NCI-H526 treated with DMSO at 0.1 percent for 48 hours (cell line): ENCODE data around the gene CYBA.

Experiments
- DNase-seq: peaks from one replicate; lab custom pipeline; 2025; lab: John Stamatoyannopoulos, UW

Gene CYBA

DNA sequence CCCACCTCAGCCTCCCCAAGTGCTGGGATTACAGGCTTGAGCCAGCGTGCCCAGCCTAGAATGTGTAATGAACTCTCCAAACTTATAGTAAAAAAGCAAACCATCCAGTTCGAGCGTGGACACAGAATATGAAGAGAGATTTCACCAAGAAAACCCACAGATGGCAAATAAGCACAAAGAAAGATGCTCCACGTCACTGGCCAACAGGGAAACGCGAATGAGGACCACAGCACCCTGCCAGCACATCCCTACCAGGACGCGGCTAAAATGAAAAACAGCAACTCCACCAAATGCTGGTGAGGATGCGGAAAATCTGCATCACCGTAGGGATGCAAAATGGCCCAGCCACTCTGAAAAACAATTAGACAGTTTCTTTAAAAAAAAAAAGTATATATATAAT is 10.6 kb upstream of the CYBA start:
- DNase-seq: no peak

DNA sequence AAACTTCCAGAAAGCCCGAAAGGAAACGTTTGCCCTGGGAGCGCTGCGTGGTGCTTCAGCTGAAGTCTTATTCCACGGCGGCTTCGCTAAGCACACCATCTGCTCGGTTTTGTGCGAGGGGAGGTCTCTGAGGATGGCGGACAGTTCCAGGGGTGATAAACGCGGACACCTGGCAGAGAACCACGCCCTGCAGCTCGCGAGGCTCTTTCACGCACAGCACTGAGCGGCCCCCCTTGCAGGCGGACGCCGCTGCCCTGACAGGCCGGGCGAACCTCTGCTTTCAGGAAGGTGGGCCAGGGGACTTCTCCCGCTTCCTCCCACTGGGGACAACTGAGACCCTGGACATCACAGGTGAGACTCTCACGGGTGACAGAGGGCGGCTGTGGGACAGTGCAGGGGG is 8.3 kb upstream of the CYBA start:
- DNase-seq: no peak

DNA sequence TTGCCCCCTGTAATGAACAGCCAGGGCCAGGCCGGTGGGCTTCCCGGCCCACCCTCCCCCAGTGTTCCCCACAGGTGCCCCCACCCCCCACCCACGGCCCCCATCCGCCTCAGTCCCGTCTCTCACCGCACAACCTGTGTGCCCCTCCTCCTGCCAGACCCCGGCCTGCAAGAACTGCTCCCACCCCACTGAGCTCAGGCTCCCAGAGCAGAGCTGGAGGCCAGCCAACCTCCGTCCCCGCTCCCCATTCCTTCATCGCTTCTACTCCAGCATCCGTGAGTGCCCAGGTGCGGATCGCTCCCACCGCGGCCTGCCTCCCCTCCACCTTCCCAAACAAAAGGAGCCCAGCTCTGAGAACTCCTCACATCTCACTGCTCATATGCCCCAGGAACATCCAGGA is 7.9 kb upstream of the CYBA start:
- DNase-seq: no peak

DNA sequence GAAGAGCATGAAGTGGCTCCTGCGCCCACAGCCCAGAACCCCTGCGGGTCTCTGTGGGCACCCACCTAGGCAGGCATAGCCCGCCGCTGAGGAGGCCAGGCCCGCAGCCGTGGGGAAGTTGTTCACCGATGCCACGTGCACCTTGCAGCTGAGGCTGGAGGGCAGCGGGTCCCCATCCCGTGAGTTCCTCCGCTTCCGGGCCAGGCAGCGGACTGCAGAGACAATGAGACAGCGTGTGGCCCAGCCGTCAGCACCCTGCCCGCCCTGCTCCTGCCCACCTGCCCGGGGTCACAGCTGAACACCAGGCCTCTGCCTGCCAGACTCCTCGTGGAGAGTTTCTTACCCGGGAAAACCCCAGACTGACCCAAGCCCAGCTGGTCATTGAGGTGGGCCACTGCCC is 6.5 kb upstream of the CYBA start:
- DNase-seq: no peak

DNA sequence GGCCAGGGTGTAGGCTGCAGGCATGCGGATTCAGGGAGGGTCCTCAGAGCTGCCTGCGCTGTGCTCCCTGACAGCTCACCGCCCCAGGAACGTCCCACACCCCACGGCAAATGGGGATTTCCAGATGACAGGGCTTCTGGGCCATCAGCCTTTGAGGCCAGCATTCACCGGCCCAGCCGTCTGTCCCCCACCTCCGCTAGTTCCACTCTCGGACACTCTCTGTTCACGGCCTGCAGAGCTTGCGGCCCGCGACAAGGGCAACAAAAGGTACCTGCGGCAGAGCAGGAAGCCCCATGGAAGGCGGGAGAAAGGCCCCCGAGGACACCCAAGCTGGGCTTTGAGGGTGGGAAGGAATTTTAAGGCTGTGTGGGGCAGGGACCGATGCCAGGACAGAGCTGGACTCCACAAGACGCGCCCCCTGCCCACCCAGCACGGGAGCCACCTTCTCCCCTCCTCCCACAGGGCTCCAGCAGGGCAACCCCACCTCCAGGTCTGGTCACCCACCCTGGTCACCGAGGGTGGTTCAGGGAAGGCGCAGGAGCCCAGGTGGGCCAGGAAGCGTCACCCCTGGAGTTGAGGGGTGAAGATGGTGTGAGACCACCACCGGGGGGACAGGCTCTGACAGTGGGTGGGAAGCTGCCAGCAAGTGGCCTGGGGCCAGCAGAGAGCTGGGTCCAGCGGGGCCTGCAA is 5.6 kb upstream of the CYBA start:
- DNase-seq: no peak

DNA sequence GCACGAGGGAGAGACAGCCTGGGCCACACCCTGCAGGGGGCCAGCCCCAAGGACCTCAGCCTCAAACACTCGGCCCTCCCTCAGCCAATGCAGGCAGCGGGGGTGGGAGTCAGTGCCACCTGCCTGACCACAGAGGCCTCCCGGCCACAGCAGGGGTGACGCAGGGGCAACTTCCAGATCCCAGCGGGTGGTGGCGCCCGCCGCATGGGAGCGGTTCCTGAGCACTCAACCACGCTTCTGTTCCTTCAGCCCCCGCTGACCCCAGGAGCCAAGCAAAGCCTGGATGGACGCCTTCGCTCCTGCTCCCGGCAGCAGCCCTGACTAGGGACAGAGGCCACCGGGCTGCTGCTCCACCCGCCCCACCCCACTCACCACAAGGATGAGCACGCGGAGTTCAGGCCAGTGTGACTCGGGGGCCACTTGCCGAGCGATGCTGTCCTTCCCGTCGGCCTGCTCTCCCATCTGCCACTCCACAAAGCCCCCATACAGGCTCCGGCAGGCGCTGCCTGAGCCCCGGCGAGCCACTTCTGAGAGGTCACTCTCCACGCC is 5.0 kb upstream of the CYBA start:
- no peak for DNase-seq

DNA sequence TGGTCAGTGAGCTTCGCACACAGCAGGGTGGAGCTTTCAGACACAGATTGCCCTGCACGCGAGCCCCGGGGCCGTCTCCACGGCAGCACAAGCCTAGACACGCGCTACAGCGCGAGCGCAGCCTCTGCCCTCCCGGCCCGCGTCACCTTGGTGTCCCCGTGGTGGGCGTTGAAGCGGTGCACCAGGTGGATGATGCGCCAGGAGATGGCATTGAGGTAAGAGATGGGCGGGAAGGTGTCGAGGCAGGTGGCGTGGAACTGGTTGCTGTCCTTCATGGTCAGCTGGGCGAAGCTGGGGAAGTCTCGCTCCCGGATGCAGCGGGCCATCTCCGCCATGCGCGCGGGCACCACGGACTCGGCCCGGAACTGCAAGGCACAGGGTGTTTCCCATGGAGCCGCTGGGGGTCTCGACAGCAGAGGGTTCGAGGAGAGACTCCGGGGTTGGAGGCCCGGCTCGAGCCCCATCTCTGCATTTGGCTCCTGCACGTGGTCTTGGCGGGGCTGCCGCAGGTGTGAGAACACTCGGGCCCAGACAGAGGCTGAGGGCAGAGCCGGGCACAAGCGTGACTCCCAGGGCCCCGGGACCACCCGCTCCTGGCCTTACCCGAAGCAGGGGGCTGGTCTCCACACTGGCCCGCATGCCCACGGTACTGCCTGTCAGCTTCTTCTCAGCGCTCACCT is 4.3 kb upstream of the CYBA start:
- no peak for DNase-seq

DNA sequence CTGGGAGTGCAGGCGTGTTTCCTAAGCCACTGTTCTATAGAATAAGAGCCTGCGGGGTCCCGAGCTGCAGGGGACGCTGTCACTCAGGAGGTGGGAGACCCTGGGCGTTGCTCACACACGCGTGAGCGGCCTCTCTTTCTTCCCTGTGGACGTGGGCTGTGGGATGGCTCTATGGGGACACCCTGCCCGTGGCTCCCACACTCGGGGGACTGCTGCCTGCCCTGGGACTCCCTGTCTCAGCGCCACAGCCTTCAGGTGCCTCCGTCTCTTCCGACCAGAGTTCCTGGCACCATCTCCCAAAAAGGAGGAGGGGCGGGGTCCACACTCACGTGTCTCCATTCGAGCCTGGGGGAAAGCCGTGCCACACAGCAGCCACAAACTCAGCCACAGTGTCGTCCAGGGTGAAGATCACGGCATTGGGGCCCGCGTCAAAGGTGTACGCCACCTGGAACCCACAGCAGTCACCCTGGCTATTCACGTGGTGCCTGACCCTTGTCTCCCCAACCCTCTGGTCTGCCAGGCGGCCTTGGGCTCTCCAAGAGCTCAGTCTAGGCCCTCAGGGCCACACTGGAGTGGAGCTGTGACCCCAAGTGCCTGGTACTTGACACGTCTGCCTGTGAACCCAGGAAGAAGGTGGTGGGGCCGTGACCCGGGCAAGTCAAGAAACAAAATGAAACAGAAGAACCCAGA is 3.7 kb upstream of the CYBA start:
- DNase-seq: no peak

DNA sequence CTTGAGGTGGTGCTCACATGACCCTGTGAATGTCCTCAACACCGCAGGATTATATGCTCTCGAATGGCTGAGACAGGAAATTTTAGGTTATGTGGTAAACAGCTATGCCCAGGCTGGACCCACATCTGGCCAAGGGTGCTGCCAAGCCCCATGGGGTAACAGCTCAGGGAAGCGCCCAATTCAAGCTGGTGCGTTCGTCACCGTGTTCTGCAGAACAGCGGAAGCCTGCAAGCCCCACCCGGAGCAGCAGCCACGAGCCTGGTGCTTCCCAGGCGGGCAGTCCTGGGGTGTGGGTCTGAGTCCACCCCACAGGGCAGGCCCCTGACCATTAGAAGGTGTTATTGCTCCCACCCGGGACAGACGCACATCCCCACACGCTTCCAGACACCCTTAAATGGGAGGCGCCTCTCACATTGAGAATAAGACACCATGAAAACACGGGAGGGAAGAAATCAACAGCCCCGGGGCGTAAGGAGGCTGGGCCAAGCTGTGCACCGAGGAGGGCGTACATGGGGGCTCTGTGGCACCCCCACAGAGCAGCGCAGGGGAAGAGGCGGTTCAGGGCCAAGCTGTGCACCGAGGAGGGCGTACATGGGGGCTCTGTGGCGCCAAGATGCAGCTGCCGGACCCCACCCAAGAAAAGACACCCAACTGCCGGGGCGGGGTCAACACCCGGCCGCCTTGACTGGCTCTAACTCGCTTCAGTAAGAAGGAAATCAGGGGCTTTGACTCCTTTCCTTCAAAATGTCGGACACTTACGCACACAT is 2.9 kb upstream of the CYBA start:
- DNase-seq: no peak

DNA sequence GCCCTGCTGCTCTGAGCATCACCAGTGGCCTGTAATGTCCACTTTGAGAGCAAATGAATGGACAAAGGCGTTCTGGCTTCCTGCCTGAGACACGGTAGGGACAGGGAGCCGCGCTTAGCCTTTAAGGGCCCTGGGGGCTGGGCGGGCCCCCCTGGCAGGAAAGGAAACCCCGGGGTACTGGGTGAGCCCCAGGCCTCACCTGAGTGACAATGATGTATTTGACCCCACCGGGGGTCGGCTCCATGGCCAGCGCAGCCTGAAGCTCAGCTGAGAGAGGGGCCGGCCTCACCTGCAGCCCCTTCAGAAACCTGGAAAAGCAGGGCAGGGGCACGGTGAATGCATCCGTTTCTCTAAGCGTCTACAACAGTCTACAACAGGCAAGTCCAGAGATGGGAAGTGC is 2.2 kb upstream of the CYBA start:
- DNase-seq: no peak

DNA sequence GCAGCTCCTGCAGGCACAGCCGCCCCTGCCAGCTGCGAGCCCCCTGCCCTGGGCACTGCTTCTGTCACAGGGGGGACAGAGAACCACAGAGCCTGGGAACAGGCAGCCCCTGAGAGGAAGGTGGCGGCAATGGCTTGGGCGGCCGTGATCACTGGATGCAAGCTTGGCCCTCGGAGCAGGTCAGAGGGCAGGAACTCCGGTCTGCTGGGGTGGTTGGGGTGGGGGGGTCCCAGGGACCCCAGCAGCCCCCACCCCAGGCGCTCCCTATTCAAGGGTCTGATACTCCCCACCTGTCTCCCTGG is 1.9 kb upstream of the CYBA start:
- DNase-seq: no peak

DNA sequence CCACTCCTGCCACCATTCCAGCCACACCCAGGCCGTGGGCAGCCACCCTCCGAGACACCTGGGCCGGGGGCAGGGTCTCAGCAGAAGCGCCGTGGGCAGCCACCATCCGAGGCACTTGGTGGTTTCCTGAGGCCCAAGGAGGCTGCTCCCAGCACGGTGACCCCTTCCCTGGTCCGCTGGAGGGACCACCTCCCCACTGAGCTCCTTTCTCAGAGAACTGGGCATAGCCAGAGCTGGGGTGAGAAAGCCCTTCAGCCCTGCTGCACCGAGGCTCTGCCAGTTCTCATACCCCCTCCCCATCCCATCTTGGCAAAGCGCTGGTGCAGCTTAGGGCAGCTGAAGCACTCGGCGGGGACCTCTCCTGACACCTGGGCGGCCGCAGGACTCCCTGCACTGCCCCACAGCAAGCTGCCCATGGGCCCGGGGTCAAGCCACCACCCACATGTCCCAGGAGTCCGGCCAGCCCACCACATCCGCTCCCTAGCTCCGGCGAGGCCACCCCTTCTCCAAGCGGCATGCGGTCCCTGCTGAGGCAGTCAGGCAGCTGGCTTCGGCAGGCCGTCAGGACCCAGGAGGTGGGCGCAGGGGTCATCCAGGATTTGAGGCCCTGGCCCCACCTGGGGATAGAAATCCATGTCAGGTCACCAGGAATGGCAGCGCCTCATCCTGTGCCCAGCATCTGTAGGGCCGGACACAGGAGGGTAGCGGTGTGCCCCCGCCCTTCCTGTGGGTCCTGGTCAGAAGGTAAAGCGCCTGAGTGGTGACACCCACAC is 1.3 kb upstream of the CYBA start:
- DNase-seq: no peak

DNA sequence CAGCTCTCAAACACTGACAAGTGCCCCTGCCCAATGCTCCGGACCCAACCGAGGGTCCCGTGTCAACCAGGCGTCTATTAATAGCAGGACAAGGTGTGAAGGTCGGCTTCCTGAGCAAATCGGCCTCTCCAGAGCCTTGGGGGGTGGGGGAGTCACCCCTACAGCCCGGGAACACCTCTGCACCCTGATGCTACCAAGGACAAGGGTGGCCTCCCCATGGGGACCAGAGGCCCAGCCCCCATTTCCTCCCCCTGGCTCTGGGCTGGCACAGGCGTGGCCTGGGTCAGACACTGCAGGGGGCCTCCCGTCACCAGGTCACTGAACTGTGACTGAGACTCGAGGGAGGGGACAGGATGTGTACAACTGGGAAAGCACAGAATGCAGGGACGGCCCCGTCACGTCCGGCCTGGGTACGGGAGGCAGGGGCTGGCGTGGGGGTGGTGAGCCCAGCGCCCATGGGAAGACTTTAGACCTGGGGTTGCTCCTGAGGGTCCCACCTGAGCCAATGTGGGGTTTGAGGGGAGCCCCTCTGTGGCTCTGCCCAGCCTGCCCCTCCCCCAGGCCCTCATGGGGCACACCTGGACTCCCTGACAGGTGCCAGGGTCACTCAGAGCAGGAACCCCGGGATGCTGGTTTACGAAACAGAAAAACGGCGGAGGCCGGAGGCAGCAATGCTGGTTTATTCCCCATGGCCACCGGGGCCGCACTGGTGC is 579 bp upstream of the CYBA start:
- no peak for DNase-seq

DNA sequence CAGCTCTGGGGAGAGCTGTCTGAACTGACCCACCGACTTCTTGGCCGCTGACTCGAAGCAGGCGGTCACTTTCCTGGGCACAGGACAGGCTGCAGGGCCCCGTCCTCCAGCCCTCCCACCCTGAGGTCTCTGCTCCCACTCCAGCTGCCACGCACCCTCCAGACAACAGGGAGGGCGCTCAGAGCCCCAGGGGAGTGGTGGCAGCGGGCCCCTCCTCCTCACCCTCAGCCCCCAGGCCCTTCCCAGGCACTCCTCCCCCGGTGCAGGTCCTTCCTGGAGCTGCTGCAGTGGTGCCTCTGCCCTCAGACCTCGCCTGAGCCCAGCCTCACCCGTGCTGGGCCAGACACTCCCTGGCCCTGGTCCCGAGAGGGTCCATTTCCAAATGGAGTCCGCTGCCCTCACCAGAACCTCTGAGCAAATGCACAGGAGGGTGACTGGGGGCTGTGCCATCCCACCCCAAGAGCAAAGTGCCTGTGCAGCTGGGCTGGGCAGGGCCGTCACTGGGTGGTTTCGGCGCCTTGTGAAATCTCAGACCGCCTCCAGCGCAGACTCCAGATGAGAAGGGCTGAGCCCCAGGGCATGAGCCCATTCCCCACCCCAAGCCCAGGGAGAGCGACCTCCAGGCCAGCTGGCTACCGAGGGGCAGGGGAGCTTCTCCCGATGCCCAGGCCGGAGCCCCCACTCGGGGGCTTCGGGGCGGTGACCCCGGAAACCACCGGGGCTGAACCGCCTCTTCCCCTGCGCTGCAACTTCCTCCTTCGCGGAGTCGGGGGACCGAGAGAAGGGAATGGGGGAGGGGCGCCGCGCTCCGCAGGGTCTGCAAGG is 717 bp downstream of the CYBA start:
- no peak for DNase-seq

DNA sequence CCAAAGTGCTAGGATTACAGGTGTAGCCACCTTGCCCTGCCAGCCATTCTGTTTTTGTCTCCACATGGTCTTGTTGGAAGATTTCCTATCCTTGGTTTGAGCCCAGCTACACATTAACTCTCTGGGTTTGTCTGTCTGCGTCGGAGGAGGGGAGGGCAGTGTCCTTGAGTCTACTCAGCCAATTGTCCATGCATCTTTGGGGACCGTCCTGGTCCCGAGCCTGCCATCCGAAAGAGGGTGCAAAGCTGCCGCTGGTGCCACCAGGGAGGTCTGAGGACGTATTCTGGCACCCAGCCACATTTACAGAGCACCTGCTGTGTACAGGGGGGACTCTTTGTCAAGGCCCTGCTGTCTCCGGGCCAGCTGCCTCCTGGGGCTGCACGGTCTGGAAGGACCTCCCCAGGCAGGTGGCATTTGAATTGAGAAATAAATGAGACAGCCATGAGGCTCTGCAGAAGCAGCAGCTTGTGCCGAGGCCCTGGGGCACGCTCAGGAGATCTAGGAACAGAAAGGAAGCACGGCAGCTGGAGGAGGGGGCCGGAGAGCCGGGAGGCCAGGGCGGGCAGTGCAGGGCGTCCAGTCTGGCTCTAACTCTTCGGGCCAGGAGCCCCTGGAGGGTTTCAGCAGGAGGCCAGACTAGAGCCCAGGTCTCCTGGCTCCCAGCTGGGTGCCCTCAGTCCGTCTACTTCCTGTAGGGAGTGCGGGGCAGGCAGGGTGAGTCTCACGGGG is 1.5 kb downstream of the CYBA start:
- no peak for DNase-seq

DNA sequence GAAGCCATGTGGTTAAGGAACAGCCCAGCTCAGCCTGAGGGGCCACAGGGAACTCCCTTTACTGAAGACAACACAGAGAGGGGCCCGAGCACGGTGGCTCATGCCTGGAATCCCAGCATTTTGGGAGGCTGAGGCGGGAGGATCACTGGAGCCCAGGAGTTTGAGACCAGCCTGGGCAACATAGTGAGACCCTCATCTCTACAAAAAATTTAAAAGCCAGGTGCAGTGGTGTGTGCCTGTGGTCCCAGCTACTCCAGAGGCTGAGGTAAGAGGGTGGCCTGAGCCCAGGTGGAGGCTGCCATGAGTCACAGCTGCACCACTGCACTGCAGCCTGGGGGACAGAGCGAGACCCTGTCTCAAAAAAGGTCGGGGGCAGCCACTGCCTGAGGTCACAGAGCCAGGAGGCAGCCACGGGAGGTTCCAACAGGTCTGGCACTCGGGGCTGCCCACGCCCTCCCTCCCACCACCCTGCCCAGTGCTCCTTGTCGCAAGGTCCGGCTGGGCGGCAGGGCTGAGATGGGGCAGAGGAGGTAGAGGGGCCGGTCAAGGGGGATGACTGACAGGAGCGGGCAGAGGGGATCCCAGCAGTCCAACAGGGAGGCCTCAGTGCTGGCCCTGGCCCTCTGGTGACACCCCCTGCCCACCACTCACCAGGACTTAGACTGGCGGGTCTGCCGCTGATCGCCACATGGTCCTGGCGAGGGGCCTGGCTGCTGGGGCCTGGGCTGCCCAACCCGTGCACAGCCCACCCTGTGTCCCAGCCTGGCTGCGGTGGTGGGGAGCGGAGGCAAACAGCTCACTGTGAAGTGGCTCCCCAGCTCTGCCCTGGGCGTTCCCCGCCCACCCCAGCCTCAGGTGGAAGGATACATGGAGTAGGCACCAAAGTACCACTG is 3.4 kb downstream of the CYBA start:
- DNase-seq: no peak

DNA sequence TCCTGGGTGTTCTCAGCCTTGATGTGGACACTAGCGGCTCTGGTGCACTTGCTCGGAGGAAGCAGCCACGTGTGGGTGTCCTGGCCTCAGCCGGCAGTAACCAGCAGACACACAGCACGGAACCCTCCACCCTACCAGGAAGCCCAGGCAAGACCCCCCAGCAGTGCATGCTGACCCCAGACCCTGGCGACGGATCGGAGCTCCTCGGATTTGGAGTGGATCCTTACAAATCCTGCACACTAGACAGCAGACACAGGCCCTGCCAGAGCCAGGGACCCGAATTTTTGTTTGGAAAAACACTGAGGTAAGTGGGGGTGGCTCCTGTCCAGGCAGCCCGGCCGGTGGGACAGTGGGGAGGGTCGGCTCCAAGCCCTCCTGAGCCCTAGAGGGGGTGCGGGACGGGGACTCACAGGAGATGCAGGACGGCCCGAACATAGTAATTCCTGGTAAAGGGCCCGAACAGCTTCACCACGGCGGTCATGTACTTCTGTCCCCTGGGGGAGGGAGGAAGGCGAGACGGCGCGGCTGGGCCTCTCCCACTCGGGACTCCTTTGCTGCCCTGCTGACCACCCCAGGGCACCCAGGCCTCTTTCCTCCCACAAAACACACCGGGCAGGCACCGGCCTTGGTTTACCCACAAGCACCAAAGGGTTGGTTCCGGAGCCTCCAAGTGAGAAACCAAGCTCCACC is 4.4 kb downstream of the CYBA start:
- no peak for DNase-seq

DNA sequence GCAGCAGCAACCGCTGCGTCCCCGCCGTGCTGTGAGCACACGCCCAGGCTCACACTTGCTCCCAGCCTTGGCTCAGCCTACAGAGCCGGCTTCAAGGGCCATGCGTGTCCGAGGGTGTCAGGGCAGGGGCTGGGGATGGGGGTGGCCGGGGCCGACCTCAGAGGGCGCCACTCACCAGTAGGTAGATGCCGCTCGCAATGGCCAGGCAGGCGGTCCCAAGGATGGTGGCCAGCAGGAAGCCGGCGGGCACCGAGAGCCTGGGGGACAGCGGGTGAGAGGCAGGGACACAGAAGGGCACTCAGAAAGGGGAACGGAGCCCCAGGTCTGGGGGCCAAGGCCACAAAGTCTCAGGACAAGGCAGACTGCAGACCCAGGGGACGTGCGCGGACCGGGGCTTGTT is 4.9 kb downstream of the CYBA start:
- DNase-seq: no peak
